Stimulated activated CD4-positive, alpha-beta T cell treated with anti-CD3 and anti-CD28 coated beads, TNF-alpha, amount 100 ng/mL, for 48 hours (primary cell): ENCODE measurements around the gene RIPOR3.
"Not testable (repeated sequence)": the region's sequence is repeated elsewhere in the genome, so short reads cannot be mapped to it uniquely, and the experiment has no call there.

Experiments used
- DNase-seq, 3 donors: peaks; one replicate each; pipeline ENCODE4 v3.0.0-alpha.2; 2020; ENCODE audit warnings: low read depth in 3 of 3

The RIPOR3 gene

GRCh38 chr20:50632701-50633100 is 58.6 kb downstream of the RIPOR3 start:
- no peak for DNase-seq

- DNase-seq, result no peak
Measured at GRCh38 chr20:50632236-50632635, 59.1 kb downstream of the RIPOR3 start.

GRCh38 chr20:50630578-50631263 is 60.6 kb downstream of the RIPOR3 start:
- no peak for DNase-seq

GRCh38 chr20:50629670-50630045 is 61.7 kb downstream of the RIPOR3 start:
- DNase-seq, result no peak

GRCh38 chr20:50628853-50629669 is 62.3 kb downstream of the RIPOR3 start:
- no peak for DNase-seq

GRCh38 chr20:50628332-50628731 is 63.0 kb downstream of the RIPOR3 start:
- no peak for DNase-seq

- DNase-seq, result no peak
Measured at GRCh38 chr20:50627747-50628146, 63.6 kb downstream of the RIPOR3 start.

GRCh38 chr20:50625986-50626677 is 65.2 kb downstream of the RIPOR3 start:
- peak; percentile 11 to 26 (median 13) for DNase-seq

- DNase-seq, result no peak
Measured at GRCh38 chr20:50624351-50625016, 66.9 kb downstream of the RIPOR3 start.

- no peak for DNase-seq
Measured at GRCh38 chr20:50621068-50621665, 70.2 kb downstream of the RIPOR3 start.

- DNase-seq, result not testable (repeated sequence)
Measured at GRCh38 chr20:50620459-50620858, 70.9 kb downstream of the RIPOR3 start.

- no peak for DNase-seq
Measured at GRCh38 chr20:50618537-50618936, 72.8 kb downstream of the RIPOR3 start.

GRCh38 chr20:50617022-50617421 is 74.3 kb downstream of the RIPOR3 start:
- DNase-seq, result no peak

GRCh38 chr20:50615407-50615806 is 75.9 kb downstream of the RIPOR3 start:
- no peak for DNase-seq

- DNase-seq, result no peak
Measured at GRCh38 chr20:50613438-50614169, 77.7 kb downstream of the RIPOR3 start.

GRCh38 chr20:50611128-50611810 is 80.1 kb downstream of the RIPOR3 start:
- DNase-seq, result no peak

- DNase-seq, result no peak
Measured at GRCh38 chr20:50610212-50610718, 81.1 kb downstream of the RIPOR3 start.

- no peak for DNase-seq
Measured at GRCh38 chr20:50609438-50609989, 81.8 kb downstream of the RIPOR3 start.

GRCh38 chr20:50608750-50609104 is 82.6 kb downstream of the RIPOR3 start:
- DNase-seq, result no peak
